ENCODE results near the gene NFATC1.

NFATC1 gene

DNA sequence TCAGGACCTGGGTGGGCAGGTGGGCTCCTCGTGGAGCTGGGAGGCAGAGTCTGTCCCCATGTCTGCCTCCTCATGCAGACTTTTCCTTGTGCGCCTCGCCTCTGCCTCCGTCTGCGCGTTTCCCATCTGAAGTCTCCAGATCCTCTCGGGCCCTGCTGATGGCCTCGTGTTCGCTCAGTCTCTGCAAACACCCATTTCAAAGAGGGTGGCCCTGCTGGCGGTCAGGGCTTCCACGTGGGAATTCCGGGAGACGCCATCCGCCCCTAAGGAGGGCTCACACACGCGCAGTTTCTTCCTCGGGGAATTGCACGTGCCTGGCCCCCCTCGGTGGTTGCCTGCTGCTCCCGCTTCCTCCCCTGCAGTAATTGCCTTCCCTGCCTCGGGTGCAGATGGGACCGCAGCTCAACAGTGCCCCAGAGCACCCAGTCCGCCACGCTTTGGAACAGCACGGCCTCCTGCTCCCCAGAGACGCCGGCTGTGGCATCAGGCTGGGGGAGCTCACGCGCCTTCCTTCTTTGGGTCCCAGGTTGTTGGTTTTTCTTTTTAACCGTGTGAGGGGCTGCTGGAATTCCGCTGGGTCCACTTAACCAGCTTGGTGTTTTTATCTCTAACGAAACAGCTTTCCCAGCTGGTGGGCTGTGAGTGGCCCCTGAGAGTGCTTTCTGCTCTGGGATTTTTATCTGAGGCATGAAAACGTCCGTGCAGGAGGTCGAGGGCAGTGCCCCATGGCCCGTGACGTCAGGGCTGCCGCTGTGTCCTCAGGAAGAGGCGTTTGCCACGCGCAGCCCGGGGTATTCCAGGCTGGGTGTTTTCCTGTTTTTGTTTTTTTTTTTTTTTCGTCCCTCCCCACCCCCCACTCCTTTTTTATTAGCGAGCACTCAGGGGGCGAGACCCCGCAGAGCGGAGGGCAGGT is 16.1 kb downstream of the NFATC1 start:
- H4K20me1 ChIP-seq (ENCODE audit: control insufficient read depth, insufficient read depth, low read depth, low read length): no peaks in the 10 kb centered on the region
- H3K4me1 ChIP-seq (ENCODE audit: control insufficient read depth, low read length): no peaks in the 10 kb centered on the region
- peaks cover 87% of the 10 kb centered on the region for H3K79me2 ChIP-seq (ENCODE audit: control insufficient read depth, low read length)
- H3K4me2 ChIP-seq (ENCODE audit: low read length): no peak overlapping the region
- TF ChIP-seq EZH2phosphoT487 (IDR thresholded peaks at IDR 0.05; ENCODE audit: borderline replicate concordance, low read length): no peak
- TF ChIP-seq, protein P1, sequence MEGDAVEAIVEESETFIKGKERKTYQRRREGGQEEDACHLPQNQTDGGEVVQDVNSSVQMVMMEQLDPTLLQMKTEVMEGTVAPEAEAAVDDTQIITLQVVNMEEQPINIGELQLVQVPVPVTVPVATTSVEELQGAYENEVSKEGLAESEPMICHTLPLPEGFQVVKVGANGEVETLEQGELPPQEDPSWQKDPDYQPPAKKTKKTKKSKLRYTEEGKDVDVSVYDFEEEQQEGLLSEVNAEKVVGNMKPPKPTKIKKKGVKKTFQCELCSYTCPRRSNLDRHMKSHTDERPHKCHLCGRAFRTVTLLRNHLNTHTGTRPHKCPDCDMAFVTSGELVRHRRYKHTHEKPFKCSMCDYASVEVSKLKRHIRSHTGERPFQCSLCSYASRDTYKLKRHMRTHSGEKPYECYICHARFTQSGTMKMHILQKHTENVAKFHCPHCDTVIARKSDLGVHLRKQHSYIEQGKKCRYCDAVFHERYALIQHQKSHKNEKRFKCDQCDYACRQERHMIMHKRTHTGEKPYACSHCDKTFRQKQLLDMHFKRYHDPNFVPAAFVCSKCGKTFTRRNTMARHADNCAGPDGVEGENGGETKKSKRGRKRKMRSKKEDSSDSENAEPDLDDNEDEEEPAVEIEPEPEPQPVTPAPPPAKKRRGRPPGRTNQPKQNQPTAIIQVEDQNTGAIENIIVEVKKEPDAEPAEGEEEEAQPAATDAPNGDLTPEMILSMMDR (IDR thresholded peaks at IDR 0.05; ENCODE audit: low read depth, low read length, poor library complexity, severe bottlenecking): no peak
- H3F3A ChIP-seq (ENCODE audit: control insufficient read depth, insufficient read depth): no peaks in the 10 kb centered on the region
- no peak overlapping the region for H3K4me3 ChIP-seq (ENCODE audit: low read length)
- H3K27me3 ChIP-seq (ENCODE audit: control insufficient read depth, low read length): no peaks in the 10 kb centered on the region
- peaks cover 30% of the 10 kb centered on the region for H3K36me3 ChIP-seq (ENCODE audit: control insufficient read depth, low read length)
- H3K9me3 ChIP-seq (ENCODE audit: control insufficient read depth, insufficient read depth, low read length): no peaks in the 10 kb centered on the region
- no peak overlapping the region for H3K27ac ChIP-seq (ENCODE audit: low read depth, low read length)
- no peaks in the 10 kb centered on the region for H3K9me2 ChIP-seq (replicated peaks; ENCODE audit: control insufficient read depth, low read length)

DNA sequence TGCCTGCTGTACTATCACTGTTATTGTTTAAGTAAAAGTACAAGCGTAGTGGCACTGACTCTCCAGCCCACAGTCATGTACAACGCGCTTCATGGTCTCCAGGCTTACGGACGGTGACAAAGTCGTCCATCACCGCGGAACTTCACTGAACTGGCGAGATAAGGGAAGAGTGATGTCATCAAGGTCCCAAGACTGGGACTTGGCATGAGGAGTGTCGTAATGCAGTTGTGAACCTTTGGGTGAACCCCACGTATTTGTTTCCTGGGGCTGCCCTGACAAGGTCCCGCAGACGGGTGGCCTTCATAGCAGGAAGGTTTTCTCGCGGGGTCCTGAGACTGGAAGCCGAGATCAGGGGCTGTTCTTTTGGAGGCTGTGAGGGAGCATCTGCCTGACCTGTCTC is 17.3 kb downstream of the NFATC1 start:
- H3K4me2 ChIP-seq (ENCODE audit: low read length): no peak overlapping the region
- peaks cover 30% of the 10 kb centered on the region for H3K36me3 ChIP-seq (ENCODE audit: control insufficient read depth, low read length)
- no peak overlapping the region for H3K4me3 ChIP-seq (ENCODE audit: low read length)
- TF ChIP-seq, protein P1 (IDR thresholded peaks at IDR 0.05; ENCODE audit: low read depth, low read length, poor library complexity, severe bottlenecking): no peak
- TF ChIP-seq EZH2phosphoT487 (IDR thresholded peaks at IDR 0.05; ENCODE audit: borderline replicate concordance, low read length): no peak
- H3K79me2 ChIP-seq (ENCODE audit: control insufficient read depth, low read length): peaks cover 79% of the 10 kb centered on the region
- no peaks in the 10 kb centered on the region for H3K9me3 ChIP-seq (ENCODE audit: control insufficient read depth, insufficient read depth, low read length)
- H3K9me2 ChIP-seq (replicated peaks; ENCODE audit: control insufficient read depth, low read length): no peaks in the 10 kb centered on the region
- H3K27ac ChIP-seq (ENCODE audit: low read depth, low read length): no peak overlapping the region
- no peaks in the 10 kb centered on the region for H3F3A ChIP-seq (ENCODE audit: control insufficient read depth, insufficient read depth)
- no peaks in the 10 kb centered on the region for H4K20me1 ChIP-seq (ENCODE audit: control insufficient read depth, insufficient read depth, low read depth, low read length)
- H3K27me3 ChIP-seq (ENCODE audit: control insufficient read depth, low read length): no peaks in the 10 kb centered on the region
- no peaks in the 10 kb centered on the region for H3K4me1 ChIP-seq (ENCODE audit: control insufficient read depth, low read length)

DNA sequence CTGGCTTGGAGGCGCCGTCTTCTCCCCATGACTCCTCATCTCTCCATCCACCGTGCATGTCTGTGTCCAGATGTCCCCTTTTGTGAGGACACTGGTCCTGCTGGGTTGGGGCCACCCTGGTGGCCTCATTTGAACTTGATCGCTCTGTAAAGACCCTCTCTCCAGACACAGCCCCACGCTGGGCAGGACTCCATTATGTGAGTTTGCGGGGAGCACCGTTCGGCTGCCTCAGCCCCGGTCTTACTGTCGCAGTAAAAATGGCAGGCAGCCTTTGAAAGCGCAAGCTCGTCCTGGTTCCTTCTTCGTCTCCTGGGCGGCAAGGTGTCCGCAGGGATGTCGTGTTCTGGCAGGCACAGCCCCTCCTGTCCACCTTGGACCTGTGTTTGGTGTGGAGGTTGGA is 17.7 kb downstream of the NFATC1 start:
- H3K36me3 ChIP-seq (ENCODE audit: control insufficient read depth, low read length): peaks cover 30% of the 10 kb centered on the region
- H3K4me3 ChIP-seq (ENCODE audit: low read length): no peak overlapping the region
- no peak overlapping the region for H3K27ac ChIP-seq (ENCODE audit: low read depth, low read length)
- no peaks in the 10 kb centered on the region for H3K9me3 ChIP-seq (ENCODE audit: control insufficient read depth, insufficient read depth, low read length)
- no peaks in the 10 kb centered on the region for H3K27me3 ChIP-seq (ENCODE audit: control insufficient read depth, low read length)
- TF ChIP-seq EZH2phosphoT487 (IDR thresholded peaks at IDR 0.05; ENCODE audit: borderline replicate concordance, low read length): no peak
- TF ChIP-seq, protein P1 (IDR thresholded peaks at IDR 0.05; ENCODE audit: low read depth, low read length, poor library complexity, severe bottlenecking): no peak
- H4K20me1 ChIP-seq (ENCODE audit: control insufficient read depth, insufficient read depth, low read depth, low read length): no peaks in the 10 kb centered on the region
- peaks cover 79% of the 10 kb centered on the region for H3K79me2 ChIP-seq (ENCODE audit: control insufficient read depth, low read length)
- H3K4me1 ChIP-seq (ENCODE audit: control insufficient read depth, low read length): no peaks in the 10 kb centered on the region
- no peak overlapping the region for H3K4me2 ChIP-seq (ENCODE audit: low read length)
- H3F3A ChIP-seq (ENCODE audit: control insufficient read depth, insufficient read depth): no peaks in the 10 kb centered on the region
- H3K9me2 ChIP-seq (replicated peaks; ENCODE audit: control insufficient read depth, low read length): no peaks in the 10 kb centered on the region
